Measurements from ENCODE around the gene ERCC6. TPM values are rescaled to one million over a fixed set of nuclear protein-coding genes. Genes with fewer than 3 reads are reported as not detected.

The ERCC6 gene
- total and polyA plus RNA-seq, 10 of the 15 experiments (the other 5 are each of a cell fraction or from before 2014, with no cell fraction given) = 4.3 to 15.6 (median 7.8) TPM

- TF ChIP-seq, protein P1, sequence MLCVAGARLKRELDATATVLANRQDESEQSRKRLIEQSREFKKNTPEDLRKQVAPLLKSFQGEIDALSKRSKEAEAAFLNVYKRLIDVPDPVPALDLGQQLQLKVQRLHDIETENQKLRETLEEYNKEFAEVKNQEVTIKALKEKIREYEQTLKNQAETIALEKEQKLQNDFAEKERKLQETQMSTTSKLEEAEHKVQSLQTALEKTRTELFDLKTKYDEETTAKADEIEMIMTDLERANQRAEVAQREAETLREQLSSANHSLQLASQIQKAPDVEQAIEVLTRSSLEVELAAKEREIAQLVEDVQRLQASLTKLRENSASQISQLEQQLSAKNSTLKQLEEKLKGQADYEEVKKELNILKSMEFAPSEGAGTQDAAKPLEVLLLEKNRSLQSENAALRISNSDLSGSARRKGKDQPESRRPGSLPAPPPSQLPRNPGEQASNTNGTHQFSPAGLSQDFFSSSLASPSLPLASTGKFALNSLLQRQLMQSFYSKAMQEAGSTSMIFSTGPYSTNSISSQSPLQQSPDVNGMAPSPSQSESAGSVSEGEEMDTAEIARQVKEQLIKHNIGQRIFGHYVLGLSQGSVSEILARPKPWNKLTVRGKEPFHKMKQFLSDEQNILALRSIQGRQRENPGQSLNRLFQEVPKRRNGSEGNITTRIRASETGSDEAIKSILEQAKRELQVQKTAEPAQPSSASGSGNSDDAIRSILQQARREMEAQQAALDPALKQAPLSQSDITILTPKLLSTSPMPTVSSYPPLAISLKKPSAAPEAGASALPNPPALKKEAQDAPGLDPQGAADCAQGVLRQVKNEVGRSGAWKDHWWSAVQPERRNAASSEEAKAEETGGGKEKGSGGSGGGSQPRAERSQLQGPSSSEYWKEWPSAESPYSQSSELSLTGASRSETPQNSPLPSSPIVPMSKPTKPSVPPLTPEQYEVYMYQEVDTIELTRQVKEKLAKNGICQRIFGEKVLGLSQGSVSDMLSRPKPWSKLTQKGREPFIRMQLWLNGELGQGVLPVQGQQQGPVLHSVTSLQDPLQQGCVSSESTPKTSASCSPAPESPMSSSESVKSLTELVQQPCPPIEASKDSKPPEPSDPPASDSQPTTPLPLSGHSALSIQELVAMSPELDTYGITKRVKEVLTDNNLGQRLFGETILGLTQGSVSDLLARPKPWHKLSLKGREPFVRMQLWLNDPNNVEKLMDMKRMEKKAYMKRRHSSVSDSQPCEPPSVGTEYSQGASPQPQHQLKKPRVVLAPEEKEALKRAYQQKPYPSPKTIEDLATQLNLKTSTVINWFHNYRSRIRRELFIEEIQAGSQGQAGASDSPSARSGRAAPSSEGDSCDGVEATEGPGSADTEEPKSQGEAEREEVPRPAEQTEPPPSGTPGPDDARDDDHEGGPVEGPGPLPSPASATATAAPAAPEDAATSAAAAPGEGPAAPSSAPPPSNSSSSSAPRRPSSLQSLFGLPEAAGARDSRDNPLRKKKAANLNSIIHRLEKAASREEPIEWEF (IDR thresholded peaks at IDR 0.05; ENCODE audit: insufficient replicate concordance, low read depth, low read length) = no peak
- TF ChIP-seq ATF7 (IDR thresholded peaks at IDR 0.05; ENCODE audit: low read depth) = no peak
- TF ChIP-seq WRNIP1 (IDR thresholded peaks at IDR 0.05; ENCODE audit: borderline replicate concordance, low read depth, low read length) = no peak
These were observed 21.6 kb upstream of the ERCC6 start (continued) for GRCh38 chr10:49560526-49560925.

- Histone ChIP-seq H3K79me2 (ENCODE audit: control insufficient read depth, insufficient read depth, low read length) (no peaks in the 10 kb centered on the region), H3K9me3 (replicated peaks; ENCODE audit: control insufficient read depth, insufficient read depth, low read length) (no peaks in the 10 kb centered on the region), H2AFZ (ENCODE audit: control insufficient read depth, low read depth, low read length) (no peak overlapping the region), H4K20me1 (ENCODE audit: control insufficient read depth, insufficient read depth) (no peaks in the 10 kb centered on the region), H3K4me1 (ENCODE audit: control insufficient read depth, insufficient read depth, low read length) (peaks cover 7% of the 10 kb centered on the region), H3K9ac (ENCODE audit: control insufficient read depth, insufficient read depth, low read length) (no peak overlapping the region), H3K27me3 (replicated peaks in 1 of 2; ENCODE audit: control insufficient read depth in 2 of 2, insufficient read depth in 2 of 2, low read length in 1 of 2) (no peaks in the 10 kb centered on the region), H3K36me3 (ENCODE audit: control insufficient read depth in 2 of 2, insufficient read depth in 2 of 2, low read length in 1 of 2) (no peaks in the 10 kb centered on the region), H3K4me3 (no peak overlapping the region), H3K27ac (ENCODE audit: control insufficient read depth, insufficient read depth) (no peak overlapping the region), H3K4me2 (ENCODE audit: control insufficient read depth, insufficient read depth) (no peak overlapping the region)
- no TSS peak for BruUV-seq (replicated peaks)
- ChIA-PET SMC1A (ENCODE audit: uncharacterized antibody, unreplicated experiment) (no interaction called here), POLR2A (no interaction called here), CTCF (no interaction called here), RAD21 (ENCODE audit: unreplicated experiment) (no interaction called here)
- TF ChIP-seq KLF5 (IDR thresholded peaks at IDR 0.05; ENCODE audit: partially characterized antibody) (no peak), ATF7 (IDR thresholded peaks at IDR 0.05; ENCODE audit: low read depth) (no peak), KDM1A (IDR thresholded peaks at IDR 0.05; ENCODE audit: borderline replicate concordance) (no peak), SPI1 (IDR thresholded peaks at IDR 0.05; ENCODE audit: borderline replicate concordance, insufficient read depth, low read depth, low read length) (no peak), TBL1XR1 (IDR thresholded peaks at IDR 0.05; ENCODE audit: low read depth, low read length) (no peak), RAD21 (IDR thresholded peaks at IDR 0.05; ENCODE audit: insufficient read depth, low read depth, low read length) (no peak), HDGF (IDR thresholded peaks at IDR 0.05) (no peak)
- in situ Hi-C loops (cut with MboI) = no loop called here
- DNase-seq (ENCODE audit: low read depth, low spot score) (no peak), FAIRE-seq (no peak), ATAC-seq (no peak)
- intact Hi-C loops (cut with micrococcal nuclease; ENCODE audit: unreplicated experiment) = no loop called here
- WGBS (ENCODE audit: insufficient coverage, insufficient replicate concordance, low lambda C conversion rate, missing lambda C conversion rate) = 0% methylated on average over 1 of the region's 1 CpG
These were observed 20.6 kb upstream of the ERCC6 start for GRCh38 chr10:49559476-49559875.

All from GM12878 (cell line).